Parathyroid adenoma (tissue), 2 donors: ENCODE measurements around the gene PPP2R5C.

Experiments
- H2AFZ ChIP-seq: fragments of 300-600 bp; sonication (generic); one replicate; pipeline ENCODE4 v1.7.0; 2017; ENCODE audit warnings: antibody characterized with exemption, mild to moderate bottlenecking
- H3K27ac ChIP-seq: fragments of 300-600 bp; sonication (generic); one replicate; pipeline ENCODE4 v1.7.0; 2017
- H3K27me3 ChIP-seq: fragments of 300-600 bp; sonication (generic); one replicate; pipeline ENCODE4 v1.7.0; 2017; ENCODE audit warnings: low read length; ENCODE audit not compliant: control insufficient read depth, insufficient read depth
- H3K36me3 ChIP-seq: fragments of 300-600 bp; sonication (generic); one replicate; pipeline ENCODE4 v1.7.0; 2017; ENCODE audit warnings: low read length; ENCODE audit not compliant: control insufficient read depth, insufficient read depth
- H3K4me1 ChIP-seq: fragments of 300-600 bp; sonication (generic); one replicate; pipeline ENCODE4 v1.7.0; 2017; ENCODE audit warnings: control low read depth
- H3K4me2 ChIP-seq: fragments of 300-600 bp; sonication (generic); one replicate; pipeline ENCODE4 v1.7.0; 2017; ENCODE audit warnings: low read length
- H3K4me3 ChIP-seq: fragments of 300-600 bp; sonication (generic); one replicate; pipeline ENCODE4 v1.7.0; 2017; ENCODE audit warnings: low read depth, low read length
- H3K79me2 ChIP-seq: fragments of 300-600 bp; sonication (generic); one replicate; pipeline ENCODE4 v1.7.0; 2017; ENCODE audit warnings: control low read depth
- H3K9ac ChIP-seq: fragments of 300-600 bp; sonication (generic); one replicate; pipeline ENCODE4 v1.7.0; 2017; ENCODE audit warnings: mild to moderate bottlenecking
- H3K9me3 ChIP-seq: fragments of 300-600 bp; sonication (generic); one replicate; pipeline ENCODE4 v1.7.0; 2017; ENCODE audit warnings: low read length; ENCODE audit not compliant: control insufficient read depth
- CTCF ChIP-seq: fragments of 300-600 bp; sonication (generic); IDR thresholded peaks from one replicate; pipeline ENCODE4 v1.7.0; 2017; ENCODE audit warnings: antibody characterized with exemption, mild to moderate bottlenecking
- donor health status: primary hyperparathyroidism.

Gene PPP2R5C

GRCh38 chr14:101959277-101959676 is 197.8 kb downstream of the PPP2R5C start:
- Histone ChIP-seq H3K4me3 (no peak overlapping the region), H3K4me2 (no peak overlapping the region)

GRCh38 chr14:101960225-101960624 is 198.7 kb downstream of the PPP2R5C start:
- no peak overlapping the region for H3K4me2 ChIP-seq
- peaks cover 10% of the 10 kb centered on the region for H3K79me2 ChIP-seq
- no peaks in the 10 kb centered on the region for H3K36me3 ChIP-seq
- H3K4me3 ChIP-seq = no peak overlapping the region
- peak overlapping the region; percentile 58 for H2AFZ ChIP-seq
- H3K27me3 ChIP-seq = no peaks in the 10 kb centered on the region
- no peaks in the 10 kb centered on the region for H3K9me3 ChIP-seq
- TF ChIP-seq CTCF = peak; percentile 18
- H3K9ac ChIP-seq = no peak overlapping the region
- no peaks in the 10 kb centered on the region for H3K4me1 ChIP-seq
- H3K27ac ChIP-seq = no peak overlapping the region

More at GRCh38 chr14:101959277-101959676, 197.8 kb downstream of the PPP2R5C start:
- H3K27ac ChIP-seq = no peak overlapping the region
- H2AFZ ChIP-seq = no peak overlapping the region
- TF ChIP-seq CTCF = no peak
- no peak overlapping the region for H3K9ac ChIP-seq
- no peaks in the 10 kb centered on the region for H3K4me1 ChIP-seq
- H3K79me2 ChIP-seq = peaks cover 7% of the 10 kb centered on the region
- no peaks in the 10 kb centered on the region for H3K27me3 ChIP-seq
- no peaks in the 10 kb centered on the region for H3K9me3 ChIP-seq
- H3K36me3 ChIP-seq = no peaks in the 10 kb centered on the region

- no peaks in the 10 kb centered on the region for H3K27me3 ChIP-seq
- H3K4me3 ChIP-seq = no peak overlapping the region
- peaks cover 19% of the 10 kb centered on the region for H3K79me2 ChIP-seq
- no peaks in the 10 kb centered on the region for H3K9me3 ChIP-seq
- peak; percentile 85 for TF ChIP-seq CTCF
- H3K9ac ChIP-seq = no peak overlapping the region
- peak overlapping the region; percentile 8 for H2AFZ ChIP-seq
- H3K27ac ChIP-seq = no peak overlapping the region
- peaks cover 4% of the 10 kb centered on the region for H3K4me1 ChIP-seq
- no peaks in the 10 kb centered on the region for H3K36me3 ChIP-seq
- no peak overlapping the region for H3K4me2 ChIP-seq
These were observed 199.7 kb downstream of the PPP2R5C start for GRCh38 chr14:101961011-101961721.

GRCh38 chr14:101961746-101962502 is 200.4 kb downstream of the PPP2R5C start:
- Histone ChIP-seq H3K79me2 (peaks cover 15% of the 10 kb centered on the region), H3K27ac (no peak overlapping the region), H3K4me3 (no peak overlapping the region), H3K9ac (no peak overlapping the region), H3K27me3 (no peaks in the 10 kb centered on the region), H3K36me3 (no peaks in the 10 kb centered on the region), H2AFZ (no peak overlapping the region), H3K4me2 (no peak overlapping the region), H3K9me3 (no peaks in the 10 kb centered on the region), H3K4me1 (peaks cover 4% of the 10 kb centered on the region)
- no peak for TF ChIP-seq CTCF
